Activated CD4-positive, alpha-beta memory T cell treated with anti-CD3 and anti-CD28 coated beads for 36 hours (primary cell): ENCODE measurements around the gene EMILIN2. TPM values are rescaled to one million over a fixed set of nuclear protein-coding genes. Genes with fewer than 3 reads are reported as not detected.
"Not testable (repeated sequence)": the region's sequence is repeated elsewhere in the genome, so short reads cannot be mapped to it uniquely, and the experiment has no call there.

Experiments
- CTCF ChIA-PET: fragments of 350-600 bp; sonication (Branson Sonifier 250); formaldehyde crosslinking; loops from one replicate; lab custom pipeline; 2021; ENCODE audit warnings: antibody characterized with exemption, inconsistent platforms; lab: Charles Lee
- POLR2A ChIA-PET: fragments of 350-600 bp; sonication (Branson Sonifier 250); formaldehyde crosslinking; loops from one replicate; lab custom pipeline; 2021; ENCODE audit warnings: antibody characterized with exemption; lab: Charles Lee
- DNase-seq: peaks from one replicate; pipeline ENCODE4 v3.0.0-alpha.2; 2020
- H3K27ac Mint-ChIP-seq: one replicate; pipeline ENCODE4 v1.8.0; 2021; ENCODE audit warnings: mixed read lengths
- H3K27me3 Mint-ChIP-seq: one replicate; pipeline ENCODE4 v1.8.0; 2021; ENCODE audit warnings: mixed read lengths
- H3K36me3 Mint-ChIP-seq: one replicate; pipeline ENCODE4 v1.8.0; 2021; ENCODE audit warnings: mixed read lengths
- H3K4me1 Mint-ChIP-seq: one replicate; pipeline ENCODE4 v1.8.0; 2021; ENCODE audit warnings: low read depth, mixed read lengths
- H3K4me3 Mint-ChIP-seq: one replicate; pipeline ENCODE4 v1.8.0; 2021; ENCODE audit warnings: mild to moderate bottlenecking, mixed read lengths
- H3K9me3 Mint-ChIP-seq: one replicate; pipeline ENCODE4 v1.8.0; 2021; ENCODE audit warnings: mixed read lengths
- intact Hi-C: fragments of 100-400 bp; cut with micrococcal nuclease; formaldehyde crosslinking; loops from one replicate; pipeline ENCODE4 v1.15.1; 2023
- total RNA-seq, 2 experiments: library from RNA; stranded (reverse); gene quantifications; one replicate each; pipeline ENCODE4 v1.2.3, GENCODE V29; 2021

Gene EMILIN2
- total RNA-seq, 2 experiments from 2014 or later: 18.7 to 20.1 TPM

DNA sequence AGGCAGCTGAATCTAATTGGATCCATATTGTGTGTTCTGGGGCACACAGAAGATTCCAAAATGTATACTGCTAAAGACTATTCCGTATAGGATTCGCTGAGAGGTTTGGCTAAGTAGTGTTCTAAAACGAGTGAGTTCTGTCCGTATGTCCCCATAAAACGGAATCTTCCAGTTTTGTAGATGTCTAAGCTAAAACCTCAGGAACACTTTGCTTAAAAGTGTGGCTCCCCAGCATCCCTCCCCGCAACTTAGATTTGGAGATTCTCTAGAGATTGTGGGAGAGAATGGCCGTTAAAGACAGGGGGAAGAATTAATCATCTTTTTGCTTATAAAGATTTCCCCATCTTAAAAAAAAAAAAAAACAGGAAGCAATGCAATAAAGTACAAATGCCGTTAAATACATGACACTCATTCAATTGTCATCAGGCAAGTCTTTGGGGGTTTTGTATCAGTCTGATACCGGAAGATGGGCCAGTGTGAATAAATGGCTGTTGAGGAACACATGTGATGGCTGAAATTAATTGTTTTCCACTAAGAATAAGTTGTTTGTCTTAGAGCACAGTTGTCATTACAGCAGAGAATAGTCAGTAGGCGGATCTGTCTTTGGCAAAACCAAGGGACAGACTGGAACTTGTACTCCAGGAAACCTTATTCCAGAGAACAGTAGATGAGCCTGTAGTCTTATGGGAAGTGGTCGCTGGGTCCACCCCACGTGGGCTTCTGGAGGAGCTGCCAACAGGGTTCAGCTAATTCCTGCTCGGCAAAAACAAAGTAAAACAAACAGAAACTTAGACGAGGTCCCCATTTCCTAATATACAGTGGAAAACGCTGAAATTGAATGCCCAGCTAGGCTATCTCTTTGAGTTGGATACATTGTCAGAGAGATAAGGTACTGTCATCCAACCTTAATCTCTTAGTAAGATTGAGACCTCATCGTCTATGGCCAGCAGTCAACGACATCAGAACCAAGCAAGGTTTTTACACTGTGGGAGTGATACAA, 1.7 kb downstream of the EMILIN2 start:
- ChIA-PET CTCF (interaction anchor here (1.8 kb wide), 1 partner anchor 35 kb away, joined by 4 read pairs; no protein-coding TSS in a partner anchor), POLR2A (no interaction called here)
- DNase-seq: no peak
- peak overlapping the region; percentile 84 for H3K4me3 Mint-ChIP-seq
- H3K4me1 Mint-ChIP-seq: peaks cover 29% of the 10 kb centered on the region
- H3K27me3 Mint-ChIP-seq: peaks cover 29% of the 10 kb centered on the region
- H3K36me3 Mint-ChIP-seq: peaks cover 2% of the 10 kb centered on the region
- peak overlapping the region; percentile 25 for H3K27ac Mint-ChIP-seq
- H3K9me3 Mint-ChIP-seq: no peaks in the 10 kb centered on the region
- intact Hi-C loops: loop anchor here (5.0 kb wide), 1 partner anchor 124 kb away; no protein-coding TSS in a partner anchor

GRCh38 chr18:2850816-2851215, 4.0 kb downstream of the EMILIN2 start:
- ChIA-PET POLR2A (no interaction called here), CTCF (no interaction called here)
- no peak overlapping the region for H3K4me3 Mint-ChIP-seq

GRCh38 chr18:2851771-2852170, 5.0 kb downstream of the EMILIN2 start:
- intact Hi-C loops: no loop called here
- POLR2A ChIA-PET: no interaction called here
- CTCF ChIA-PET: no interaction called here
- peaks cover 30% of the 10 kb centered on the region for H3K4me1 Mint-ChIP-seq
- H3K27me3 Mint-ChIP-seq: peaks cover 24% of the 10 kb centered on the region
- DNase-seq: no peak
- H3K4me3 Mint-ChIP-seq: no peak overlapping the region
- H3K9me3 Mint-ChIP-seq: no peaks in the 10 kb centered on the region
- H3K36me3 Mint-ChIP-seq: no peaks in the 10 kb centered on the region
- no peak overlapping the region for H3K27ac Mint-ChIP-seq

More at GRCh38 chr18:2850816-2851215, 4.0 kb downstream of the EMILIN2 start:
- Mint-ChIP-seq H3K4me1 (peaks cover 29% of the 10 kb centered on the region), H3K27me3 (peaks cover 27% of the 10 kb centered on the region), H3K27ac (peak overlapping the region; percentile 10), H3K36me3 (peaks cover 2% of the 10 kb centered on the region), H3K9me3 (no peaks in the 10 kb centered on the region)
- intact Hi-C loops: no loop called here
- peak; percentile 43 for DNase-seq

DNA sequence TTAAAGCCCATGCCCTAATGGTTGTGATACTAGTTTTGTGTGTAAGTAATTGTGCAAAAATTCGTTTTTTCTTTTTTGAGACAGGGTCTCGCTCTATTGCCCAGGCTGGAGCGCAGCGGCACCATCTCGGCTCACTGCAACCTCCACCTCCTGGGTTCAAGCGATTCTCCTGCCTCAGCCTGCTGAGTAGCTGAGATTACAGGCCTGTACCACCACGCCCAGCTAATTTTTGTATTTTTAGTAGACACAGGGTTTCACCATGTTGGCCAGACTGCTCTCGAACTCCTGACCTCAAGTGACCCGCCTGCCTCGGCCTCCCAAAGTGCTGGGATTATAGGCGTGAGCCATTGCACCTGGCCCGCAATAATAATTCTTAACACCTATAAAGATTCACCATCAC, 5.7 kb downstream of the EMILIN2 start:
- CTCF ChIA-PET, H3K36me3 Mint-ChIP-seq, POLR2A ChIA-PET: not testable (repeated sequence)

DNA sequence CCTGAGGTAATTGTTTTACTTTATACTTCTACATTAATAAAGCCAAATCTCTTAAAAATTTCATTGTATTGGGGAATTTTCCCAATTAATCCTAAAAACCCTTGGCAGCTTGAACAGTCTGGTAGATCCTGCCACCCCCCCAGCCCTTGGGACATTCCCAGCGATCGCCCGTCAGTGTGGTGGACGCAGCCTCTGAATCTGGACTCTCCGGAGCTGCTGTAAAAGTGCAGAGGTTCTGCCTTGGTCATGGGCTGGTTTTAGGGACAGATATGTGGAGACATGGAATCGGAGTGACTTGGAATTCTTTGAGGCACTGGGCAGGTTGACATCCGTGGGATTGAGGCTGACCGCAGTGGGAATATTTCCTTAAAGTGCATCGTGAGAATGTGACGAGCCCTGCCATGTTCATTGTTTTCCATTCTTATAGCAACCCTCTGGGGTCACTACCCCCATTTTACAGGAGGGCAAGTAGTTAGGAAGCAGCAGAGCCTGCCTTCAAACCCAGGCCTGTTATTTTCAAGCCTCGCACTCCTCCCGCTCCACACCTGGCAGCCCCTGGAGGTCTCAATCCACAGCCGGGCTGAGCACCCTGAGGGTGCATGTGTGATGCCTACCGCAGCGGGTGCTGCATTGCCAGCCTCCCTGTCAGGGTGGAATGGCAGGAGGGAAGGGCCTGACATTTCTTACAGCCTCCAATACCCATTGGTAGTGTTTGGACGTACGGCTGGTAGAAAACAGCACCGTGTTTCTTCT, 6.5 kb downstream of the EMILIN2 start:
- POLR2A ChIA-PET: no interaction called here
- intact Hi-C loops: no loop called here
- Mint-ChIP-seq H3K27ac (no peak overlapping the region), H3K9me3 (no peaks in the 10 kb centered on the region), H3K36me3 (no peaks in the 10 kb centered on the region), H3K27me3 (peaks cover 20% of the 10 kb centered on the region), H3K4me1 (peaks cover 31% of the 10 kb centered on the region), H3K4me3 (no peak overlapping the region)
- DNase-seq: no peak
- CTCF ChIA-PET: no interaction called here

More for the DNA sequence above, 5.7 kb downstream of the EMILIN2 start:
- DNase-seq, H3K27ac Mint-ChIP-seq, H3K9me3 Mint-ChIP-seq, intact Hi-C loops, H3K4me3 Mint-ChIP-seq: not testable (repeated sequence)
- peaks cover 33% of the 10 kb centered on the region for H3K4me1 Mint-ChIP-seq
- H3K27me3 Mint-ChIP-seq: peaks cover 24% of the 10 kb centered on the region

- intact Hi-C loops: no loop called here
- Mint-ChIP-seq H3K36me3 (no peaks in the 10 kb centered on the region), H3K9me3 (no peaks in the 10 kb centered on the region), H3K4me1 (peaks cover 24% of the 10 kb centered on the region), H3K27ac (no peak overlapping the region), H3K4me3 (no peak overlapping the region), H3K27me3 (peaks cover 13% of the 10 kb centered on the region)
- no peak for DNase-seq
- POLR2A ChIA-PET: no interaction called here
- CTCF ChIA-PET: no interaction called here
These were observed 7.3 kb downstream of the EMILIN2 start for GRCh38 chr18:2853926-2854664.

DNA sequence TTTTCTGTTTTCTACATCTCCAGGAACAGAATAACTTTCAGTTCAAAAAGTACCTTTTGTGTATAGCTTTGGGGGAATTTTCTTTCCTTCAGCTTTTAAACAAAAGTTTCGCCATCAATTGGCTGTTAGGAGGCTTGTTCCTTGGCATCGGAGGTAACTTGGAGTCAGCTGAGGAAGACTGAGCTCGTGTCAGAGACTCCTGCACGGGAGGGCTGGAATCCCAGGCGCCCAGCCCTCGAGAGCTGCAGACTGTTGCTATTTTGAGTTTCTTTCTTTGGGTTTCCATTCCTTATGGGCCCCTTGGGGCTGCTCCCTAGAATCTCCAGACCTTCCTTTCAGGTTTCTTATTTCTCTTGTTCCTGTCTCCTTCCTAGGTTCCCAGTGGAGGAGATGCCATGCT, 8.1 kb downstream of the EMILIN2 start:
- H3K9me3 Mint-ChIP-seq: peaks cover 7% of the 10 kb centered on the region
- H3K27me3 Mint-ChIP-seq: peaks cover 8% of the 10 kb centered on the region
- CTCF ChIA-PET: no interaction called here
- peaks cover 21% of the 10 kb centered on the region for H3K4me1 Mint-ChIP-seq
- POLR2A ChIA-PET: no interaction called here
- intact Hi-C loops: no loop called here
- H3K27ac Mint-ChIP-seq: no peak overlapping the region
- DNase-seq: no peak
- no peak overlapping the region for H3K4me3 Mint-ChIP-seq
- no peaks in the 10 kb centered on the region for H3K36me3 Mint-ChIP-seq

GRCh38 chr18:2855560-2856350, 8.9 kb downstream of the EMILIN2 start:
- POLR2A ChIA-PET: no interaction called here
- Mint-ChIP-seq H3K4me3 (no peak overlapping the region), H3K9me3 (peaks cover 8% of the 10 kb centered on the region), H3K36me3 (no peaks in the 10 kb centered on the region), H3K4me1 (peaks cover 17% of the 10 kb centered on the region), H3K27ac (no peak overlapping the region), H3K27me3 (peaks cover 6% of the 10 kb centered on the region)
- intact Hi-C loops: no loop called here
- peak; percentile 19 for DNase-seq
- CTCF ChIA-PET: interaction anchor here (1.3 kb wide), 1 partner anchor 207 kb away, joined by 3 read pairs; no protein-coding TSS in a partner anchor

DNA sequence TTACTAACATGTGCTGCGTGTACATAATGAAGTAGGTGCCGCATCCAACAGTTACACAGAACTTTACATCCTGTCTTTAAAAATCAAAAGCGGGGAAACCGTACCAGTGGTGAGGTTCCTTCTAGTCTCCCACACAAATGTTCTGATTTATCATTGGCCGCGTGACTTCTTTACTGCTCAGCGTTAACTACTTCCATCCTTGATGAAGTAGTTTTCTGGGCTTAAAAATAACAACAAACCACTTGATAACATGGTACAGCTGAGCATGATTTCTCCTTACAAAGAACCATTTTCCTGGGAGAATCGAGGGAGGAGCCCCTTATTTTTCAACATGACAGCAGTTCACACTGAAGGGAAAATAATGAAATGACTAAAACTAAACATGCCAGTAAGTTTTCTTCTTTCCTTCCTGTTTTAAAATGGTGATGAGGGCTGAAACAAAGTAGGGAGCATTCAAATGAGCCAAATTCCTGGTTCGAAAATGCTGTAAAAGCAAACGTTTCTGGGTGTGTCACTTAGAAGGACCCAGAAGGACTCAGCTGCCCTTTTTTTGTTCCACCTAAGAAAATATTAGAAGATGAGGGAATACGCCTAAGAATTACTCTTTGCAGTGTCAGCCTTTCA, 9.9 kb downstream of the EMILIN2 start:
- H3K9me3 Mint-ChIP-seq: peaks cover 8% of the 10 kb centered on the region
- CTCF ChIA-PET: interaction anchor here (1.3 kb wide), 1 partner anchor 206 kb away, joined by 3 read pairs; no protein-coding TSS in a partner anchor
- H3K4me1 Mint-ChIP-seq: peaks cover 10% of the 10 kb centered on the region
- no peak overlapping the region for H3K4me3 Mint-ChIP-seq
- intact Hi-C loops: no loop called here
- no peaks in the 10 kb centered on the region for H3K36me3 Mint-ChIP-seq
- DNase-seq: no peak
- H3K27me3 Mint-ChIP-seq: peaks cover 4% of the 10 kb centered on the region
- POLR2A ChIA-PET: no interaction called here
- no peak overlapping the region for H3K27ac Mint-ChIP-seq

GRCh38 chr18:2857491-2858131, 10.8 kb downstream of the EMILIN2 start:
- H3K36me3 Mint-ChIP-seq: no peaks in the 10 kb centered on the region
- DNase-seq: no peak
- intact Hi-C loops: no loop called here
- ChIA-PET CTCF (no interaction called here), POLR2A (no interaction called here)
- no peak overlapping the region for H3K27ac Mint-ChIP-seq
- peaks cover 2% of the 10 kb centered on the region for H3K27me3 Mint-ChIP-seq
- H3K4me1 Mint-ChIP-seq: peaks cover 10% of the 10 kb centered on the region
- no peak overlapping the region for H3K4me3 Mint-ChIP-seq
- H3K9me3 Mint-ChIP-seq: peaks cover 8% of the 10 kb centered on the region
